HEK293T (cell line): Measurements from ENCODE around the gene BLOC1S1.

Experiments
- CTCF ChIA-PET: fragments of 350-600 bp; formaldehyde crosslinking; extraction: SDS; loops from one replicate; lab custom pipeline; 2021; ENCODE audit warnings: antibody characterized with exemption, inconsistent platforms; lab: Yijun Ruan, JAX
- POLR2A ChIA-PET: fragments of 350-600 bp; formaldehyde crosslinking; extraction: SDS; loops from one replicate; lab custom pipeline; 2020; ENCODE audit warnings: antibody characterized with exemption, inconsistent platforms; lab: Yijun Ruan, JAX
- DNase-seq: peaks from one replicate; pipeline ENCODE4 v3.0.0; 2012; ENCODE audit warnings: mixed read lengths; ENCODE audit errors: extremely low spot score
- ARNT ChIP-seq: fragments of 450-650 bp; IDR thresholded peaks from 2 replicates; pipeline ENCODE4 v1.6.1; 2017; ENCODE audit warnings: mild to moderate bottlenecking
- BHLHE40 ChIP-seq: fragments of 450-650 bp; IDR thresholded peaks from 2 replicates; pipeline ENCODE4 v1.6.1; 2016; ENCODE audit warnings: mild to moderate bottlenecking, moderate library complexity, borderline replicate concordance
- CTBP1 ChIP-seq: fragments of 450-650 bp; IDR thresholded peaks from 2 replicates; pipeline ENCODE4 v1.6.1; 2016; ENCODE audit warnings: borderline replicate concordance
- ELF4 ChIP-seq: fragments of 450-650 bp; IDR thresholded peaks from 2 replicates; pipeline ENCODE4 v1.6.1; 2017; ENCODE audit warnings: antibody characterized with exemption
- FOXA1 ChIP-seq: fragments of 450-650 bp; IDR thresholded peaks from 2 replicates; pipeline ENCODE4 v1.6.1; 2016; ENCODE audit warnings: mild to moderate bottlenecking
- FOXK2 ChIP-seq: fragments of 450-650 bp; IDR thresholded peaks from 2 replicates; pipeline ENCODE4 v1.6.1; 2016; ENCODE audit warnings: mild to moderate bottlenecking
- FOXM1 ChIP-seq: fragments of 450-650 bp; IDR thresholded peaks from 2 replicates; pipeline ENCODE4 v1.6.1; 2017; ENCODE audit warnings: mild to moderate bottlenecking, borderline replicate concordance
- HDGF ChIP-seq: fragments of 450-650 bp; IDR thresholded peaks from 2 replicates; pipeline ENCODE4 v1.6.1; 2017; ENCODE audit warnings: antibody characterized with exemption, borderline replicate concordance
- L3MBTL2 ChIP-seq: fragments of 450-650 bp; conservative IDR thresholded peaks from 2 replicates; pipeline ENCODE4 v1.6.1; 2016; ENCODE audit warnings: mild to moderate bottlenecking
- LEF1 ChIP-seq: fragments of 450-650 bp; IDR thresholded peaks from 2 replicates; pipeline ENCODE4 v1.6.1; 2017; ENCODE audit warnings: mild to moderate bottlenecking, borderline replicate concordance
- NFRKB ChIP-seq: fragments of 450-650 bp; IDR thresholded peaks from 2 replicates; pipeline ENCODE4 v1.6.1; 2016; ENCODE audit warnings: mild to moderate bottlenecking, moderate library complexity
- SP1 ChIP-seq: fragments of 450-650 bp; IDR thresholded peaks from 2 replicates; pipeline ENCODE4 v1.6.1; 2017
- SUZ12 ChIP-seq: fragments of 450-650 bp; IDR thresholded peaks from 2 replicates; pipeline ENCODE4 v1.6.1; 2016; ENCODE audit warnings: mild to moderate bottlenecking
- TARDBP ChIP-seq: fragments of 450-650 bp; IDR thresholded peaks from 2 replicates; pipeline ENCODE4 v1.6.1; 2016
- ZNF384 ChIP-seq: fragments of 450-650 bp; IDR thresholded peaks from 2 replicates; pipeline ENCODE4 v1.6.1; 2016
- TF ChIP-seq, protein P1 (sequence below): fragments of 450-650 bp; IDR thresholded peaks from 2 replicates; pipeline ENCODE4 v1.6.1; 2016

Gene BLOC1S1

DNA sequence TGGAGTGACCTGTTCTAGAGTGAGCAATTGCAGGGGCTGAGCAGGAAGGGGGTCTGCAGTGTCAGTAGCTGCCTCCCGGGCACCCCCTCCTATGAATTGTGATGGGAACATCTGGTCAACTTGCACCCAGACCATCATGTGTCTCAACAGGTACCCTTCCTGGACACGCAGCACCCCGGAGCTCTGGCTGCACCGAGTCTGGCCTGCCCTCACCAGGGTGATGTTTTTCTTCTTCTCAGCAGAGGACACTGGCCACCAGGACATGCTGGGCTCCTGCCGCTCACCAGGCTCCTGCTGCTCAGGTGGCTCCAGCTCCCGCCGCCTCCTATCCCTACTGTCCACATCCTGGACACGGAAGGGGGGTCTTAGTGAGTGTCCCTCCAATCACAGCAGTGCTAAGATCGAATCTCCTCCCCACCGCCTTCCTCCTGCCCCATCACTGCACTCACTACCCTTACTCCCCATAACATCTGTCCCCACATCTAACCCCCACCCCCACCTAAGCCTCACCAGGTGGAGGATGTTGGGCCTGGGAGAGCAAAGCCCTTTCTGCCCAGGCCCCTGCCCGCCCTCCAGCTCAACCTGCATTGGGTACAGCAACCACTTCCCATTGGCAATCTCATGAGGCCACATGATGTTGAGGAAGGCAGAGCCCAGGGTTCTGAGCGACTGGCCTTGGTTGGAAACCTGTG is 23.1 kb upstream of the BLOC1S1 start:
- ChIA-PET CTCF (no interaction called here), POLR2A (interaction anchor here (2.1 kb wide), 1 partner anchor 11 kb away, joined by 8 read pairs; a partner anchor contains a TSS)
- TF ChIP-seq ARNT = no peak
- TF ChIP-seq TARDBP = no peak
- TF ChIP-seq SUZ12 = no peak
- no peak for TF ChIP-seq L3MBTL2
- no peak for TF ChIP-seq LEF1
- DNase-seq = no peak

DNA sequence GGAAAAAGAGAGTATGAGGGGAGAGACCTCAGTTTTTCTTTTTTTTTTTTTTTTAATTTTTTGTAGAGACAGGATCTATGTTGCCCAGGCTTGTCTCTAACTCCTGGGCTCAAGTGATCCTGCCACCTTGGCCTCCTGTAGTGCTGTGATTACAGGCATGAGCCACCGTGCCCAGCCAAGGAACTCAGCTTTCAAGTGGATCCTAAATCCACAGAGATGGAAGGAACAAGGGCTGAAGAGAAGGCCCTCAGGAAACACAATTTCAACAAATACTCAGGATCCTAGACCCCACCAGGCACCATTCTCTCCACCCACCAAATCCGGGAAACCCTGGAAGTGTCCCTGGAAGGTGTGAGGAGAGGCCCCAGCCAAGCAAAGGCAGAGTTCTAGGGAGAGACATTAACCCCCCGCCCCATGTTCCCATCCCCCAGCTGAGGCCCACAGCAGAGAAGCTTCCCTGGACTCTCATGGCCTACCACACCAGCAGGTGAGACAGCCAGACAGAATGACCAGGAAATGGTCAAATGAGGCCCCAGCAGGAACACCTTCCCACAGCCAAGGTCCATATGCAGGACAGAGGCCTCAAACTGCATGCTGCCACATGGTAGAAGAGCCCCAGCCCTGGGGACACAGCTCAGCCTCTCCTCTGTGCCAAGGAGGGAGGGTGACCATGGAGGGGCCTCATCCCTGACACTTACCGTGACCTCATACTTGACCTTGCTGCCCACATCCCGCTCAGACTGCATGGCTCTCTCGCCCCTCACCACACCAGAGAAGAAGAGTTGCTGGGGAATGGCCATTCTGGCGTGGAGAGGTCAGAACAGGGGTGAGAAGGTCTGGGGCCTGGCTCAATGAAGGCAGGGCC is 22.3 kb upstream of the BLOC1S1 start:
- POLR2A ChIA-PET = interaction anchor here (2.1 kb wide), 1 partner anchor 12 kb away, joined by 8 read pairs; a partner anchor contains a TSS
- CTCF ChIA-PET = no interaction called here
- DNase-seq = no peak
- TF ChIP-seq CTBP1 (no peak), HDGF (no peak), ARNT (no peak), NFRKB (no peak), BHLHE40 (no peak), SP1 (no peak), LEF1 (no peak), FOXK2 (no peak), FOXA1 (no peak), L3MBTL2 (no peak), FOXM1 (no peak), ELF4 (no peak)
- TF ChIP-seq, protein P1, sequence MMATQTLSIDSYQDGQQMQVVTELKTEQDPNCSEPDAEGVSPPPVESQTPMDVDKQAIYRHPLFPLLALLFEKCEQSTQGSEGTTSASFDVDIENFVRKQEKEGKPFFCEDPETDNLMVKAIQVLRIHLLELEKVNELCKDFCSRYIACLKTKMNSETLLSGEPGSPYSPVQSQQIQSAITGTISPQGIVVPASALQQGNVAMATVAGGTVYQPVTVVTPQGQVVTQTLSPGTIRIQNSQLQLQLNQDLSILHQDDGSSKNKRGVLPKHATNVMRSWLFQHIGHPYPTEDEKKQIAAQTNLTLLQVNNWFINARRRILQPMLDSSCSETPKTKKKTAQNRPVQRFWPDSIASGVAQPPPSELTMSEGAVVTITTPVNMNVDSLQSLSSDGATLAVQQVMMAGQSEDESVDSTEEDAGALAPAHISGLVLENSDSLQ = no peak

DNA sequence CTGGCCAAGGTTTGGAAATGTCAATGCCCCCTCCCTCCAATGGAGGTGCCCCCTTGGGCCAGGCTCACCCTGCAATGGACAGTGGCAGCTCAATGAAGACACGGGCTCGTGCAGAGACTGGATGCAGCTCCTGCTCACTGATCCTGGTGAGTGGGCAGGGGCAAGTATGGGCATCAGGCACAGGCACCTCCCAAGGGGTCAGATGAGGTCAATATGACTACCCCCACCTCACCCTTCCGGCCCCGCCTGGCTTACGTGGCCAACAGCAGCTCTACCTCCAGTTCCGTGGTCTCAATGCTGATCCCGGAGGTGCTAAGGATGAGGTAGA is 21.7 kb upstream of the BLOC1S1 start:
- DNase-seq = no peak
- no peak for TF ChIP-seq SP1
- TF ChIP-seq SUZ12 = no peak
- TF ChIP-seq L3MBTL2 = no peak
- TF ChIP-seq NFRKB = no peak
- TF ChIP-seq FOXA1 = no peak
- no peak for TF ChIP-seq ARNT
- no peak for TF ChIP-seq HDGF
- ChIA-PET CTCF (no interaction called here), POLR2A (interaction anchor here (2.1 kb wide), 1 partner anchor 13 kb away, joined by 8 read pairs; a partner anchor contains a TSS)

DNA sequence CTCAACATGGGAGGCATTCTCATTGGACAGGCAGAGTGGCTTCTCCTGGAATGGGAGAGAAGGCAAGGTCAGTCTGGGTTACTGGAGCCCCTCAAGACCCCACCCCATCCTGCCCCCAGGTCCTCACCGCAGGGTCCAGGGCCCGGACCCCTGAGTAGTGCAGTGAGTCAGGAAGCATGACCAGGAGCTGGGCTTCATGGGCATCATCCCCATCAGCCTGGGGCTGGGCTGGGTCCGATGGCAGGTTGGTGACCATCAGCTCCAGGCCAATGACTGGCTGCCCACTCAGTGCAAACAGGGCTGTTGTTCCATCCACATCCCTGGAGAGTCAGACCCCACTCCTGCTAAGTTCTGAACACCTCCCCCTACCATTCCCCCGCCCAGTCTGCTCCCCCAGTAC is 21.2 kb upstream of the BLOC1S1 start:
- DNase-seq = no peak
- CTCF ChIA-PET = no interaction called here
- POLR2A ChIA-PET = interaction anchor here (2.1 kb wide), 1 partner anchor 13 kb away, joined by 8 read pairs; a partner anchor contains a TSS

DNA sequence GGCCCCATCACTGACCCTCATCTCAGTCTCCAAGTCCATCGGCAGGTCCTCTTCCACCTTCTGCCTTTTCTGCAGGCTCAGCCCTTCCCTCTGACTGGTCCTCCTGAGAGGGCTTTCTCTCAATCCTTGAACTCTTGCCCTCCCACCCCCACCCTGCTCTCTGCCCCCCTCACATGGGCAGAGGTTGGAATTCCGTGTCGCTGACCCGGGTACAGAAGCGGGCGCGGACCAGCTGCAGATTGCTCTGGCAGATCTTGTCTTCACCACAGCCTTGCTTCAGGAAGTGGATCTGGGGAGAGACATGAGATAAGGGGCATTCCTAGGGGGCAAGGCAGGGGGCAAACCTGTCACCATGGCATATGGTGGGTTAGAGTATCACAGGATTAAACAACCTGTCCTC is 20.5 kb upstream of the BLOC1S1 start:
- ChIA-PET POLR2A (interaction anchor here (1.0 to 2.1 kb wide), 5 partner anchors 11 to 34 kb away, joined by 3 to 9 read pairs (median 3); partner anchors contain the start of genes BLOC1S1, CD63 and ITGA7), CTCF (interaction anchor here (2.1 to 3.2 kb wide), 2 partner anchors 10 to 14 kb away, joined by 6 to 10 read pairs; a partner anchor contains a TSS)
- DNase-seq = no peak
- no peak for TF ChIP-seq TARDBP
- TF ChIP-seq SUZ12 = no peak
- no peak for TF ChIP-seq FOXK2

More for the DNA sequence above, 21.2 kb upstream of the BLOC1S1 start:
- TF ChIP-seq, protein P1 = no peak
- no peak for TF ChIP-seq SUZ12

DNA sequence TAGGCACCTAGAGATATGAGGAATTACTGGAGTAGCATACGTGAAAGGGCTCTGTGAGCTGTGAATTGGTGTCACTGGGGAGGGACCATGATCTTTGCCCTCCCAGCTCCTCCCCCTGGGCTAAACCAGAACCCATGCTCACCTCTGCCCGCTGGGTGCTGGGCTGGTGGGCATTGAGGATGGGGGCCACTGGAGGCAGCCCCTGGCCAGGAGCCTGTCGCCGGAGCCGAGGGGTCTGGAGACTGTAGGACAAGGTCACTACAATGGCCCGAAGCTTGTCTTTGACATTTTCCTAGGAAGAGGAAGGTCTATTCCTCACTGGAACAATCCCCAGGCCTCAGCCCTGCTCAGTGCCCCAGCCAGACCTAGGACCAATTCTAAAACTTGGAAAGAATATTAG is 19.7 kb upstream of the BLOC1S1 start:
- ChIA-PET CTCF (interaction anchor here (2.1 to 3.2 kb wide), 2 partner anchors 9 to 15 kb away, joined by 6 to 10 read pairs; a partner anchor contains a TSS), POLR2A (interaction anchor here (1.0 to 2.1 kb wide), 4 partner anchors 11 to 33 kb away, joined by 3 to 9 read pairs (median 3); partner anchors contain the start of genes BLOC1S1, CD63 and ITGA7)
- DNase-seq = no peak
- TF ChIP-seq ELF4 = no peak
- TF ChIP-seq LEF1 = no peak
- TF ChIP-seq FOXM1 = no peak
- no peak for TF ChIP-seq CTBP1
- no peak for TF ChIP-seq HDGF
- no peak for TF ChIP-seq ARNT
- no peak for TF ChIP-seq SP1
- TF ChIP-seq TARDBP = no peak
- no peak for TF ChIP-seq SUZ12
- no peak for TF ChIP-seq BHLHE40
- TF ChIP-seq L3MBTL2 = no peak
- TF ChIP-seq NFRKB = no peak
- no peak for TF ChIP-seq FOXA1
- TF ChIP-seq FOXK2 = no peak
- no peak for TF ChIP-seq ZNF384
- TF ChIP-seq, protein P1 = no peak
